Sigmoid colon (tissue), 7 donors: ENCODE data around the gene KLHDC7B. TPM values are rescaled to one million over a fixed set of nuclear protein-coding genes. Genes with fewer than 3 reads are reported as not detected.
"Not testable (repeated sequence)": the region's sequence is repeated elsewhere in the genome, so short reads cannot be mapped to it uniquely, and the experiment has no call there.

Source experiments
- DNase-seq: peaks from one replicate; pipeline ENCODE4 v3.0.0-alpha.2; 2019
- H3K27ac ChIP-seq, 4 donors: fragments of 200-600 bp; sonication (generic); one replicate each; pipeline ENCODE4 v1.5.1; 2016 to 2019; ENCODE audit warnings: mild to moderate bottlenecking in 1 of 4
- H3K27me3 ChIP-seq, 3 donors: fragments of 200-600 bp; sonication (generic); one replicate each; pipeline ENCODE4 v1.5.1; 2019; ENCODE audit warnings: mild to moderate bottlenecking in 1 of 3
- H3K36me3 ChIP-seq, 4 donors: fragments of 200-600 bp; sonication (generic); one replicate each; pipeline ENCODE4 v1.5.1; 2016 to 2019
- H3K4me1 ChIP-seq, 4 donors: fragments of 200-600 bp; sonication (generic); one replicate each; pipeline ENCODE4 v1.5.1; 2017 to 2019
- H3K4me3 ChIP-seq, 4 donors: fragments of 200-600 bp; sonication (generic); one replicate each; pipeline ENCODE4 v1.5.1; 2017 to 2019; ENCODE audit warnings: mild to moderate bottlenecking in 2 of 4, moderate library complexity in 1 of 4
- H3K9me3 ChIP-seq, 4 donors: fragments of 200-600 bp in 3 of 4; sonication (generic) in 3 of 4; one replicate each; pipeline versions ENCODE4 v1.5.1 to v1.6.1; 2013 to 2019
- CTCF ChIP-seq, 4 experiments: fragments of 450-650 bp in 3 of 4; fragments of 200-600 bp in 1 of 4; IDR thresholded peaks; one replicate each; pipeline ENCODE4 v1.5.1; 2016 to 2019; ENCODE audit warnings: antibody characterized with exemption in 4 of 4, mild to moderate bottlenecking in 3 of 4, moderate library complexity in 2 of 4
- EP300 ChIP-seq, 4 donors: sonication (generic); formaldehyde crosslinking; IDR thresholded peaks; one replicate each; pipeline ENCODE4 v1.6.1; 2017; ENCODE audit warnings: antibody characterized with exemption in 4 of 4
- POLR2A ChIP-seq, 2 donors: fragments of 450-650 bp; IDR thresholded peaks; one replicate each; pipeline ENCODE4 v1.6.1; 2016; ENCODE audit warnings: antibody characterized with exemption in 2 of 2, mild to moderate bottlenecking in 2 of 2, moderate library complexity in 2 of 2
- POLR2AphosphoS5 ChIP-seq, 4 donors: sonication (generic); formaldehyde crosslinking; IDR thresholded peaks; one replicate each; pipeline ENCODE4 v1.6.1; 2017; ENCODE audit warnings: antibody characterized with exemption in 4 of 4
- WGBS, 2 donors: extraction: QIAGEN DNeasy Blood & Tissue Kit; methylation state at CpG; one replicate each; pipeline ENCODE4 v1.1.7; 2013; 5-methylcytosine and 5-hydroxymethylcytosine counted together
- intact Hi-C: fragments of 100-400 bp; cut with DNase I; formaldehyde crosslinking; loops from one replicate; pipeline ENCODE4 v1.15.1; 2023
- polyA plus RNA-seq, 3 donors: library from polyadenylated mRNA; stranded (reverse); fragments of 200-250 nt; gene quantifications; one replicate each; pipeline ENCODE4 v1.2.3, GENCODE V29; 2013
- total RNA-seq, 4 donors: library from RNA; depleted of rRNA; stranded (reverse); fragments of >200 nt; gene quantifications; one replicate each; pipeline ENCODE4 v1.1.0, GENCODE V29; 2016
- donor health status: healthy with polysubstance abuse.
- donor health status: Bipolar disorder and iron deficiency.
- donor health status: healthy.

Gene KLHDC7B
- total and polyA plus RNA-seq, 7 donors, result 2.0 TPM; not detected in 6

GRCh38 chr22:50536226-50536625, 9.5 kb upstream of the KLHDC7B start:
- Histone ChIP-seq H3K4me3 (no peak overlapping the region), H3K9me3 (no peaks in the 10 kb centered on the region), H3K4me1 (peaks cover 0 to 25% (median 13%) of the 10 kb centered on the region in 4 donors), H3K36me3 (no peaks in the 10 kb centered on the region), H3K27me3 (peaks cover 17 to 80% (median 40%) of the 10 kb centered on the region in 3 donors), H3K27ac (no peak overlapping the region)
- TF ChIP-seq CTCF (IDR thresholded peaks at IDR 0.05) (no peak), EP300 (IDR thresholded peaks at IDR 0.05) (no peak), POLR2AphosphoS5 (IDR thresholded peaks at IDR 0.05) (no peak), POLR2A (IDR thresholded peaks at IDR 0.05) (no peak)
- no peak for DNase-seq
- WGBS, 2 donors, result 85 to 87% methylated on average over 3 of the region's 3 CpGs
- intact Hi-C loops, result no loop called here

- peak overlapping the region in 3 of 4 donors; percentile 65 to 75 (median 71) for H3K27ac ChIP-seq
- no peaks in the 10 kb centered on the region for H3K36me3 ChIP-seq
- H3K27me3 ChIP-seq, result peaks cover 2 to 64% (median 27%) of the 10 kb centered on the region in 3 donors
- no peak for TF ChIP-seq CTCF (IDR thresholded peaks at IDR 0.05)
- no peak for TF ChIP-seq POLR2A (IDR thresholded peaks at IDR 0.05)
- TF ChIP-seq EP300 (IDR thresholded peaks at IDR 0.05), result no peak
- no peak for TF ChIP-seq POLR2AphosphoS5 (IDR thresholded peaks at IDR 0.05)
- no peak for DNase-seq
- H3K4me3 ChIP-seq, result no peak overlapping the region
- WGBS, 2 donors, result 90 to 95% methylated on average over 13 of the region's 13 CpGs
- H3K9me3 ChIP-seq, result no peaks in the 10 kb centered on the region
- peaks cover 0 to 10% (median 0%) of the 10 kb centered on the region in 4 donors for H3K4me1 ChIP-seq
- intact Hi-C loops, result no loop called here
These were observed 7.9 kb upstream of the KLHDC7B start for GRCh38 chr22:50537765-50538164.

GRCh38 chr22:50540381-50540780, 5.3 kb upstream of the KLHDC7B start:
- Histone ChIP-seq H3K27ac (peak overlapping the region in 3 of 4 donors; percentile 65 to 75 (median 71)), H3K27me3 (peaks cover 0 to 59% (median 24%) of the 10 kb centered on the region in 3 donors), H3K9me3 (no peaks in the 10 kb centered on the region), H3K4me1 (peaks cover 0 to 26% (median 8%) of the 10 kb centered on the region in 4 donors), H3K4me3 (no peak overlapping the region), H3K36me3 (no peaks in the 10 kb centered on the region)
- DNase-seq, result no peak
- TF ChIP-seq POLR2A (IDR thresholded peaks at IDR 0.05) (no peak), CTCF (IDR thresholded peaks at IDR 0.05) (no peak)
- 74 to 79% methylated on average over 10 of the region's 10 CpGs for WGBS, 2 donors
- intact Hi-C loops, result loop anchor here (5.0 kb wide), 1 partner anchor 82 kb away; no protein-coding TSS in a partner anchor

GRCh38 chr22:50541667-50542026, 4.1 kb upstream of the KLHDC7B start:
- 64% methylated on average over 5 of the region's 5 CpGs for WGBS, 2 donors
- TF ChIP-seq POLR2AphosphoS5 (IDR thresholded peaks at IDR 0.05), result peak in 1 of 4 donors; percentile 10
- peak overlapping the region in 2 of 4 donors; percentile 15 to 56 for H3K27ac ChIP-seq
- H3K4me1 ChIP-seq, result peaks cover 0 to 26% (median 8%) of the 10 kb centered on the region in 4 donors
- not testable (repeated sequence) for DNase-seq, H3K36me3 ChIP-seq, H3K4me3 ChIP-seq, H3K9me3 ChIP-seq
- peaks cover 6 to 59% (median 34%) of the 10 kb centered on the region in 3 donors for H3K27me3 ChIP-seq
- intact Hi-C loops, result loop anchor here (5.0 kb wide), 1 partner anchor 81 kb away; no protein-coding TSS in a partner anchor

- intact Hi-C loops, result loop anchor here (5.0 kb wide), 1 partner anchor 80 kb away; no protein-coding TSS in a partner anchor
- DNase-seq, result no peak
These were observed 3.2 kb upstream of the KLHDC7B start for GRCh38 chr22:50542416-50542927.

More at GRCh38 chr22:50542416-50542927, 3.2 kb upstream of the KLHDC7B start:
- 89 to 92% methylated on average over 19 of the region's 19 CpGs for WGBS, 2 donors
- Histone ChIP-seq H3K9me3 (no peaks in the 10 kb centered on the region), H3K27ac (peak overlapping the region in 2 of 4 donors; percentile 15 to 20), H3K27me3 (peaks cover 11 to 60% (median 43%) of the 10 kb centered on the region in 3 donors), H3K4me3 (no peak overlapping the region), H3K4me1 (peaks cover 0 to 26% (median 12%) of the 10 kb centered on the region in 4 donors), H3K36me3 (no peaks in the 10 kb centered on the region)
- peak in 2 of 4 donors; percentile 6 to 22 for TF ChIP-seq POLR2AphosphoS5 (IDR thresholded peaks at IDR 0.05)
- no peak for TF ChIP-seq POLR2A (IDR thresholded peaks at IDR 0.05)
